Forelimb muscle (tissue), 1 donor: Measurements from ENCODE around the gene IFT22. TPM values are rescaled to one million over a fixed set of nuclear protein-coding genes. Genes with fewer than 3 reads are reported as not detected.
"Not testable (repeated sequence)": the region's sequence is repeated elsewhere in the genome, so short reads cannot be mapped to it uniquely, and the experiment has no call there.

Experiments used
- DNase-seq: peaks from one replicate; pipeline ENCODE4 v3.0.0-alpha.2; 2013; ENCODE audit warnings: low read depth
- polyA plus RNA-seq: library from polyadenylated mRNA; unstranded; fragments of 120-200 nt; gene quantifications from one replicate; pipeline ENCODE4 v1.2.1, GENCODE V29; 2013; ENCODE audit not compliant: insufficient read length

The IFT22 gene
- polyA plus RNA-seq, 1 donor = 25.7 TPM

DNA sequence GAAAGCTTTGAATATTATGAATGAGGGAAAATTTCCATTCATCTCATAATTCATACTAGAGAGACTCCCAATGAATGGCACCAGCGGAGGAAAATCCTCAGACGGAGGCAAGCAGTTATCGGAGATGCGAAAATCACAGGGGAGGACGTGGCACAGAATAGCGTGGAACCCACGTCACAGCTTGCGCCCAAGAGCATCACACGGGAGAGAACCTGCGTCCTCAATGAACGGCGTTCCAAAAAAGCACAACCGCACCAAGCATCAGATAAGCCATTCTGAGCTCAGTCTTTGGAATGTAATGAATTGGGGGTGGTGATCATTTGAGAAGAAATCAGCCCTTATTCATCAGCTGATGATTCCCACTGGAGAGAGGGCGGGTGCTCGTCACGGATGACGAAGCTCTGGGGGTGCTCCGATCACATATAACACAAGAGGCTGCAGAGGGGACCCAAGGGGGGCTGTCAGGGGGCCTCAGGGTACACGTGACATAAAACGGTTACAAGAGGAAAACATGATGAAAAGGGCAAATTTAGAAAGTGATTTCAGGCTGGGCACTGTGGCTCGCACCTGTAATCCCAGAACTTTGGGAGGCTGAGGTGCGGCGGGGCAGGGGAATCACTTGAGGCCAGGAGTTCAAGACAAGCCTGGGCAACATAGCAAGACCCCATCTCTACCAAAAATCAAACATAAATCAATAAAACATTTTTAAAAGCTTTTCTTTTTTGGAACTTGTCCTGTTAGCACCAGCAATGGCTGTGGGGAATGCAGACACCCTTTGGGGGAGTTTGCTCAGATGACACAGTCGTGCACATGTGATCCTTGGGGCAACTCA lies 42.9 kb downstream of the IFT22 start:
- no peak for DNase-seq

DNA sequence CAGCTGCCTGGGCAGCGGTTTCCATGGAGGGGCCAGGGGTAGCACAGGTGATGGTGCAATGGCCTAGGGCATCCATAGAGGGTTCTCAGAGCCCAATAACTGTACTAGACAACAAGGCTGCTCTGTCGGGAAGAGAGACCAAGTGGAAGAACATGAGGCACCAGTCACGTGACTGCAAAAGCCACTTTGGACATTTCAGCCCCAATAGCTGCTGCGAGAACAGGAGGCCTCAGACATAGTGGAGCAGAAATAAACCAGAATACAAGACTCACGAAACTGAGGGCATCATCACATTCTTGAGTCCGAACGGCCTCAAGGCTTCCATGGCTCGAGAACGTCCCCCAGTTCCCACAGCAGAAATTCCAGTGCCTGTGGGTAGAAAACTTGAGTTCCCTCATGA lies 44.5 kb downstream of the IFT22 start:
- DNase-seq = no peak

DNA sequence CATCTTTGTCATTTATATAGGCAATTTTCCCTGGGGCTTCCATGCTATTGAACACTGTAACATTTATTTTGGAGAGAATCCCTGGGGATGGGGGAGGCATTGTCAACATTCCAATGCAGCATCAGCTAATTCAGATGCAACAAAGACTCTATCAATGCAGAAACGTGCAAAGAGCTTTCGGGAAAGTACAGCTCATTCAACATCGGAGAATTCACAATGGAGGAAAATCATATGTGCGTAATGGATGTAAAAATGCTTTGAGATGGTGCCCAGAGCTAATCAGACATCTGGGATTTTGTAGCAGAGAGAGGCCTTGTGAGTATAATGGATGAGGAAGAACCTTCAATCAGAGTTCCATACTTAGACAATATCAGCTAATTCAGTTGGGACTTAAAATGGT lies 48.4 kb downstream of the IFT22 start:
- no peak for DNase-seq

DNA sequence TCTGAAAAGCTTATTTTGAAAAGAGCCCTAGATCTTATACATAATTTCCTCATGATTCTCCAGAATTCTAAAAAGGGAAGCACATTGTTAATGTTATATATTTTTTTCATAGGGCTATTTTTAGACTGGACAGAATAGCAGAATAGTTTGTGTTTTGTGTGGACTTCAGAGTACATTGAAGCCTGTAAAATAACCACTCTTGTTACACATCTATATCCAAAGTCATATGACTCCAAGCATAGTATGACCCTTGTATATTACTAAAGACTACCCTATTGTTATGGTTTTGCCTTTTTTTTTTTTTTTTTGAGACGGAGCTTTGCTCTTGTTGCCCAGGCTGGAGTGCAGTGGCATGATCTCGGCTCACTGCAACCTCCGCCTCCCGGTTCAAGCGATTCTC lies 50.6 kb downstream of the IFT22 start:
- no peak for DNase-seq

DNA sequence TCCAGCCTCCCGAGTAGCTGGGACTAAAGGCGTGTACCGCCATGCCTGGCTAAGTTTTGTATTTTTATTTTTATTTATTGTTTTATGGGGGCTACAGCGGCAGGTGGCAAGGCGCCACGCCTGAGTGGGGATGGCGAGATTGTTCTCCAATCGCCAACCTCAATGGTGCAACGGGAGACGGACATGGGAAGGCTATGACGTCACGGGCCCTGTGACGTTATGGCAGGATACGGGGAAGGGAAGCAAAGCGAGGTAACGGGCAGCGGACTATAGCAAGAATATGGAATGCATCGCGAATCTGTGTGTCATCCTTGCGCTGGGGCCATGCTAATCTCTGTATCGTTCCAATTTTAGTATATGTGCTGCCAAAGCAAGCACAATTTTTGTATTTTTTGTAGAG lies 51.9 kb downstream of the IFT22 start:
- DNase-seq = no peak

DNA sequence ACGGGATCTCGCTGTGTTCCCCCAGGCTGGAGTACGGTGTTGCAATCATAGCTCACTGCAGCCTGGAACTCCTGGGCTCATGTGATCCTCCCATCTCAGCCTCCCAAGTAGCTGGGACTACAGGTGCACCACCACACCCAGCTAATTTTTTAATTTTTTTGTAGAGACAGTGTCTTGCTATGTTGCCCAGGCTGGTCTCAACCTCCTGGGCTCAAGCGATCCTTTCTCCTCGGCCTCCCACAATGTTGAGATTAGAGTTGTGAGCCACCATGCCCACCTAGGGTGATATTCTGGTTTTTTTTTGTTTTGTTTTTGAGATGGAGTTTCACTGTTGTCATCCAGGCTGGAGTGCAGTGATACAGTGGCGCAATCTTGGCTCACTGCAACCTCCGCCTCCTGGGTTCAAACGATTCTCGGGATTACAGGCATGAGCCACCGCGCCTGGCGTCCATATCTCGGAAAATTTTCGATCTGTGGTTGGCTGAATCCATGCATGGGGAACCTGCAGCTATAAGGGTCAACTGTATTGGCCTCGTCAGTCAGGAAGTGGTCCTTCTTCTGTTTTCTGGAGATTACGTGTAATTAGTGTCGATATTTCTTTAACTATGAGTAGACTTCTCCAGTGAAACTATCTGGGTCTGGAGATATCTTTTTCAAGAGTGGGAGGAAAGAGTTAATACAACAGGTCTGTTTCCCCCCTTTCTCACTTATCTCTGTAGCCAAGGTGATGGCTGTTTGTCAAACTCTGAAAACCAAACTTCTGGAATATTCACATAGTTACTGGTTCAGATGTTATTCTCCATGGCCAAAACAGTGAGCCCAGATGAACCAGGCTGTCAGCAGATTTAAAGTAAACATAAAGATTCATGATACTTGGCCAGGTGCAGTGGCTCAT lies 55.7 kb downstream of the IFT22 start:
- DNase-seq = no peak

DNA sequence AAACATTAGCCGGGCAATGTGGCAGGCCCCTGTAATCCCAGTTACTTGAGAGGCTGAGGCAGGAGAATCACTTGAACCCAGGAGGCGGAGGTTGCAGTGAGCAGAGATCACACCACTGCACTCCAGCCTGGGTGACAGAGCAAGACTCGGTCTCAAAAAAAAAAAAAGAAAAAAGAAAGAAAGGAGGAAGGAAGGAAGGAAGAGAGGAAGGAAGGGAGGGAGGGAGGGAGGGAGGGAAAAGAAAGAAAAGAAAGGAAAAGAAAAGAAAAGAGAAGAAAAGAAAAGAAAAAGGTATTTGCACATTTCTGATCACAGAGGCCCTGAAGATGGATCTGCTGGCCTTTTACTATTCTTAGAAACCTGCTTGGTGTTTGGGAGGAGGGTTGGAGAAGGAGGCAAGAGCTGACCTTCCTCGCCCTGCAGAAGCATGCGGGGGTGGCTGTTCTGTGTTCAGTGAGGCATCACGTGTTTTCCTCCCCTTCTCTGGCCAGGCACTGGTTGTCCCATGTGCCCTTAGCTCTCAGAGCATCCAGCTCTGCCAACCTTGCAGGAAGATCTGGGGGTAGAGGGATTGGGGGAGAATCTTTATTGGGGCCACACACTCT lies 57.4 kb downstream of the IFT22 start:
- DNase-seq = not testable (repeated sequence)

Other genes starting within 250 kb of the IFT22 start
- 7.6 TPM for gene TRIM56, start 236.3 kb downstream of the IFT22 start, polyA plus RNA-seq
- 5.6 TPM for gene SERPINE1, start 194.7 kb downstream of the IFT22 start, polyA plus RNA-seq
- gene AP1S1, start 167.3 kb downstream of the IFT22 start, polyA plus RNA-seq = 17.7 TPM
- gene VGF, start 156.2 kb downstream of the IFT22 start, polyA plus RNA-seq = not detected
- not detected for gene NAT16, start 141.5 kb downstream of the IFT22 start, polyA plus RNA-seq
- not detected for gene MOGAT3, start 120.8 kb downstream of the IFT22 start, polyA plus RNA-seq
- 41.4 TPM for gene PLOD3, start 104.2 kb downstream of the IFT22 start, polyA plus RNA-seq
- 46.5 TPM for gene ZNHIT1, start 103.6 kb downstream of the IFT22 start, polyA plus RNA-seq
- gene CLDN15, start 84.0 kb downstream of the IFT22 start, polyA plus RNA-seq = 7.4 TPM
- 125 TPM for gene FIS1, start 76.7 kb downstream of the IFT22 start, polyA plus RNA-seq
- gene COL26A1, start 41.1 kb upstream of the IFT22 start, polyA plus RNA-seq = 1.5 TPM